ENCODE measurements around the gene NUP85.
"Not testable (repeated sequence)": the region's sequence is repeated elsewhere in the genome, so short reads cannot be mapped to it uniquely, and the experiment has no call there.

NUP85 gene

GRCh38 chr17:75199886-75200618 is 5.4 kb upstream of the NUP85 start:
- no peak for DNase-seq

- no peak for DNase-seq
Measured at GRCh38 chr17:75205793-75206163, 299 bp downstream of the NUP85 start.

- DNase-seq: not testable (repeated sequence)
Measured at GRCh38 chr17:75207050-75207407, 1.6 kb downstream of the NUP85 start.

- no peak for DNase-seq
Measured at GRCh38 chr17:75207760-75208159, 2.3 kb downstream of the NUP85 start.

GRCh38 chr17:75208161-75208560 is 2.7 kb downstream of the NUP85 start:
- no peak for DNase-seq

GRCh38 chr17:75209061-75209460 is 3.6 kb downstream of the NUP85 start:
- no peak for DNase-seq

- no peak for DNase-seq
Measured at GRCh38 chr17:75218131-75218530, 12.7 kb downstream of the NUP85 start.

GRCh38 chr17:75219815-75220214 is 14.3 kb downstream of the NUP85 start:
- no peak for DNase-seq

- no peak for DNase-seq
Measured at GRCh38 chr17:75225016-75225415, 19.5 kb downstream of the NUP85 start.

GRCh38 chr17:75227729-75228128 is 22.2 kb downstream of the NUP85 start:
- no peak for DNase-seq

GRCh38 chr17:75228305-75228704 is 22.8 kb downstream of the NUP85 start:
- DNase-seq: no peak

GRCh38 chr17:75228847-75229246 is 23.4 kb downstream of the NUP85 start:
- no peak for DNase-seq

- no peak for DNase-seq
Measured at GRCh38 chr17:75231071-75231470, 25.6 kb downstream of the NUP85 start.

GRCh38 chr17:75231741-75232464 is 26.4 kb downstream of the NUP85 start:
- DNase-seq: no peak

GRCh38 chr17:75232786-75233185 is 27.3 kb downstream of the NUP85 start:
- no peak for DNase-seq

- DNase-seq: no peak
Measured at GRCh38 chr17:75237100-75238014, 31.9 kb downstream of the NUP85 start.

- DNase-seq: no peak
Measured at GRCh38 chr17:75238020-75238580, 32.6 kb downstream of the NUP85 start.

GRCh38 chr17:75238684-75239191 is 33.3 kb downstream of the NUP85 start:
- peak; percentile 19 to 40 (median 36) for DNase-seq

- DNase-seq: no peak
Measured at GRCh38 chr17:75239214-75239613, 33.7 kb downstream of the NUP85 start.

- no peak for DNase-seq
Measured at GRCh38 chr17:75239778-75240393, 34.4 kb downstream of the NUP85 start.

GRCh38 chr17:75240394-75241142 is 35.1 kb downstream of the NUP85 start:
- DNase-seq: peak in 1 of 4 experiments; percentile 18

- DNase-seq: no peak
Measured at GRCh38 chr17:75241143-75241430, 35.6 kb downstream of the NUP85 start.
